ENCODE results near the gene CSMD2. TPM values are rescaled to one million over a fixed set of nuclear protein-coding genes. Genes with fewer than 3 reads are reported as not detected.

Gene CSMD2
- total RNA-seq, 6 experiments from 2014 or later = under 0.01 to 0.19 (median 0.09) TPM; not detected in 1

- Histone ChIP-seq H3K4me3 (no peak overlapping the region), H3K36me3 (no peaks in the 10 kb centered on the region), H3K9me3 (no peaks in the 10 kb centered on the region), H3K27me3 (no peaks in the 10 kb centered on the region), H3K27ac (no peak overlapping the region), H3K4me1 (no peaks in the 10 kb centered on the region)
- 15% methylated on average over 3 of the region's 3 CpGs for WGBS (ENCODE audit: insufficient coverage, low coverage, low lambda C conversion rate, missing lambda C conversion rate)
- intact Hi-C loops (cut with DNase I) = no loop called here
- ATAC-seq (no peak), DNase-seq (no peak)
- TF ChIP-seq, protein P1, sequence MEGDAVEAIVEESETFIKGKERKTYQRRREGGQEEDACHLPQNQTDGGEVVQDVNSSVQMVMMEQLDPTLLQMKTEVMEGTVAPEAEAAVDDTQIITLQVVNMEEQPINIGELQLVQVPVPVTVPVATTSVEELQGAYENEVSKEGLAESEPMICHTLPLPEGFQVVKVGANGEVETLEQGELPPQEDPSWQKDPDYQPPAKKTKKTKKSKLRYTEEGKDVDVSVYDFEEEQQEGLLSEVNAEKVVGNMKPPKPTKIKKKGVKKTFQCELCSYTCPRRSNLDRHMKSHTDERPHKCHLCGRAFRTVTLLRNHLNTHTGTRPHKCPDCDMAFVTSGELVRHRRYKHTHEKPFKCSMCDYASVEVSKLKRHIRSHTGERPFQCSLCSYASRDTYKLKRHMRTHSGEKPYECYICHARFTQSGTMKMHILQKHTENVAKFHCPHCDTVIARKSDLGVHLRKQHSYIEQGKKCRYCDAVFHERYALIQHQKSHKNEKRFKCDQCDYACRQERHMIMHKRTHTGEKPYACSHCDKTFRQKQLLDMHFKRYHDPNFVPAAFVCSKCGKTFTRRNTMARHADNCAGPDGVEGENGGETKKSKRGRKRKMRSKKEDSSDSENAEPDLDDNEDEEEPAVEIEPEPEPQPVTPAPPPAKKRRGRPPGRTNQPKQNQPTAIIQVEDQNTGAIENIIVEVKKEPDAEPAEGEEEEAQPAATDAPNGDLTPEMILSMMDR (IDR thresholded peaks at IDR 0.05) = no peak
Observed at GRCh38 chr1:34192621-34193020, 27.6 kb upstream of the CSMD2 start.

DNA sequence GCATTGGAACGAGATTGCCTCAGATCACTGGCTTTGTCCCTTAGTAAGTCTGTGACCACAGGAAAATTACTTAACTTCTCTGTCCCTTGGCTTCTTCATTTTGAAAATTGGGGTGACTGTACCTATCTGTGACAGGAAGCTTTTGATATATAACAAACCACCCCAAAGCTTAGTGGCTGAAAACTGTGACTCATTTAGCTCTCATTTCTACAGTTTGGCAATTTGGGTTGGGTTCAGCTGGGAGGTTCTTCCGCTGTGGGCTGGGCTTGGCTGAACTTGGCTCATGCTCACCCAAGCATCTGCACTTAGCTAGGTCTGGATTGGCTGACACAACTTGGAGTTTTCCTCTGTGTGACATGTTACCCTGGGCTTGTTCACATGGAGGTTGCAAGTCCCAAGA, 25.7 kb upstream of the CSMD2 start:
- DNase-seq (no peak), ATAC-seq (no peak)
- H3K27me3 ChIP-seq = no peaks in the 10 kb centered on the region
- H3K4me3 ChIP-seq = no peak overlapping the region
- no peaks in the 10 kb centered on the region for H3K4me1 ChIP-seq
- no peak for TF ChIP-seq POLR2A (IDR thresholded peaks at IDR 0.05)
- TF ChIP-seq, protein P1 (IDR thresholded peaks at IDR 0.05) = no peak
- no peak overlapping the region for H3K27ac ChIP-seq
- H3K9me3 ChIP-seq = no peaks in the 10 kb centered on the region
- intact Hi-C loops (cut with DNase I) = no loop called here
- WGBS (ENCODE audit: insufficient coverage, low coverage, low lambda C conversion rate, missing lambda C conversion rate) = 80% methylated on average over 1 of the region's 2 CpGs
- H3K36me3 ChIP-seq = no peaks in the 10 kb centered on the region

- intact Hi-C loops (cut with DNase I) = no loop called here
- H3K4me3 ChIP-seq = no peak overlapping the region
- no peak for ATAC-seq
- no peak for DNase-seq
- H3K27ac ChIP-seq = no peak overlapping the region
- 55% methylated on average over 4 of the region's 4 CpGs for WGBS (ENCODE audit: insufficient coverage, low coverage, low lambda C conversion rate, missing lambda C conversion rate)
- no peaks in the 10 kb centered on the region for H3K27me3 ChIP-seq
- no peak for TF ChIP-seq POLR2A (IDR thresholded peaks at IDR 0.05)
- TF ChIP-seq, protein P1 (IDR thresholded peaks at IDR 0.05) = no peak
- no peaks in the 10 kb centered on the region for H3K36me3 ChIP-seq
- no peaks in the 10 kb centered on the region for H3K9me3 ChIP-seq
- no peaks in the 10 kb centered on the region for H3K4me1 ChIP-seq
Observed at GRCh38 chr1:34188985-34189384, 24.0 kb upstream of the CSMD2 start.

- no peaks in the 10 kb centered on the region for H3K27me3 ChIP-seq
Observed at GRCh38 chr1:34188418-34188817, 23.4 kb upstream of the CSMD2 start.

More at GRCh38 chr1:34188418-34188817, 23.4 kb upstream of the CSMD2 start:
- no peak for ATAC-seq
- TF ChIP-seq, protein P1 (IDR thresholded peaks at IDR 0.05) = no peak
- no peak for TF ChIP-seq POLR2A (IDR thresholded peaks at IDR 0.05)
- Histone ChIP-seq H3K36me3 (no peaks in the 10 kb centered on the region), H3K9me3 (no peaks in the 10 kb centered on the region), H3K27ac (no peak overlapping the region), H3K4me1 (no peaks in the 10 kb centered on the region), H3K4me3 (no peak overlapping the region)
- intact Hi-C loops (cut with DNase I) = no loop called here
- WGBS (ENCODE audit: insufficient coverage, low coverage, low lambda C conversion rate, missing lambda C conversion rate) = 8% methylated on average over 4 of the region's 8 CpGs
- DNase-seq = no peak
